Body of pancreas (tissue), 4 donors: ENCODE measurements around the gene PPP1R2B.

Source experiments
- POLR2A ChIP-seq, 3 donors: fragments of 450-650 bp; IDR thresholded peaks; one replicate each; pipeline ENCODE4 v1.6.1; 2016; ENCODE audit warnings: antibody characterized with exemption in 3 of 3, mild to moderate bottlenecking in 2 of 3
- TF ChIP-seq, protein P1 (sequence below), 7 experiments: fragments of 450-650 bp in 4 of 7; fragments of 200-600 bp in 3 of 7; sonication (generic) in 3 of 7; IDR thresholded peaks; one replicate each; pipeline ENCODE4 v1.5.1; 2016 to 2019; ENCODE audit warnings: antibody characterized with exemption in 7 of 7

DNA sequence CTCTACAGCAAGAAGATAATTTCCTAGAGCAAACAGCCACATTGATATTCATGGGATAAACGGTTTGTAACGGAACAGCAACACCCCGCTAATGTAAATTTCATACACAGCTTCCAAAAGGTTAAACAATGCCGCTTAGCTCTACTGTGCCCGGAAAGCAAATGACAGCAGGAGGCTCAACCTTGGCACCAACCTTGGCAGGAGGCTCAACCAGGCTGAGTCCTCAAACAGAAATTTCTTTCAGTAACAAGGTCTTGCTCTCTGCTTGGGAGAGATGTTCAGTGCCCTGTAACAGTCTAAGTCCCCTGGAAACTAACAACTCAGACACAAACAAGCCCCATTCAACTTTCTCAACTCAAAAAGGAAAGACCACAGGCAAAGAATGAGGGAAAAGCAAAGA is 11.1 kb upstream of the PPP1R2B start:
- TF ChIP-seq, protein P1, sequence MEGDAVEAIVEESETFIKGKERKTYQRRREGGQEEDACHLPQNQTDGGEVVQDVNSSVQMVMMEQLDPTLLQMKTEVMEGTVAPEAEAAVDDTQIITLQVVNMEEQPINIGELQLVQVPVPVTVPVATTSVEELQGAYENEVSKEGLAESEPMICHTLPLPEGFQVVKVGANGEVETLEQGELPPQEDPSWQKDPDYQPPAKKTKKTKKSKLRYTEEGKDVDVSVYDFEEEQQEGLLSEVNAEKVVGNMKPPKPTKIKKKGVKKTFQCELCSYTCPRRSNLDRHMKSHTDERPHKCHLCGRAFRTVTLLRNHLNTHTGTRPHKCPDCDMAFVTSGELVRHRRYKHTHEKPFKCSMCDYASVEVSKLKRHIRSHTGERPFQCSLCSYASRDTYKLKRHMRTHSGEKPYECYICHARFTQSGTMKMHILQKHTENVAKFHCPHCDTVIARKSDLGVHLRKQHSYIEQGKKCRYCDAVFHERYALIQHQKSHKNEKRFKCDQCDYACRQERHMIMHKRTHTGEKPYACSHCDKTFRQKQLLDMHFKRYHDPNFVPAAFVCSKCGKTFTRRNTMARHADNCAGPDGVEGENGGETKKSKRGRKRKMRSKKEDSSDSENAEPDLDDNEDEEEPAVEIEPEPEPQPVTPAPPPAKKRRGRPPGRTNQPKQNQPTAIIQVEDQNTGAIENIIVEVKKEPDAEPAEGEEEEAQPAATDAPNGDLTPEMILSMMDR (IDR thresholded peaks at IDR 0.05) = no peak
- TF ChIP-seq POLR2A (IDR thresholded peaks at IDR 0.05) = no peak
